Measurements from ENCODE around the gene GPAT3. TPM values are rescaled to one million over a fixed set of nuclear protein-coding genes. Genes with fewer than 3 reads are reported as not detected.

The GPAT3 gene
- total and polyA plus RNA-seq, 2 of the 8 experiments (the other 6 are each of a cell fraction or from before 2014, with no cell fraction given), result 0.23 to 2.0 TPM

GRCh38 chr4:83542225-83542624, 6.3 kb downstream of the GPAT3 start:
- Histone ChIP-seq H2BK12ac (ENCODE audit: low read depth, low read length) (no peak overlapping the region), H3K23me2 (ENCODE audit: low read depth, low read length) (no peaks in the 10 kb centered on the region), H4K91ac (replicated peaks; ENCODE audit: insufficient read length, low read length) (no peak overlapping the region), H3K23ac (ENCODE audit: insufficient read length) (no peak overlapping the region), H3K27me3 (replicated peaks in 1 of 4; ENCODE audit: control insufficient read depth in 3 of 4, extremely low read depth in 1 of 4, insufficient read depth in 3 of 4, low read length in 3 of 4) (peaks cover 1 to 16% (median 8%) of the 10 kb centered on the region in 4 experiments), H3K4me1 (replicated peaks in 1 of 4; ENCODE audit: control insufficient read depth in 3 of 4, insufficient read depth in 4 of 4, low read length in 3 of 4) (no peaks in the 10 kb centered on the region), H3K9ac (replicated peaks in 1 of 4; ENCODE audit: extremely low read depth in 1 of 4, low read depth in 3 of 4, low read length in 3 of 4) (no peak overlapping the region), H3K4me3 (ENCODE audit: extremely low read depth in 1 of 4, insufficient read depth in 2 of 4, low read depth in 3 of 4, low read length in 4 of 4) (no peak overlapping the region), H2AFZ (ENCODE audit: low read length) (no peak overlapping the region), H3K27ac (ENCODE audit: low read depth, low read length) (no peak overlapping the region), H3K79me1 (ENCODE audit: low read depth, low read length) (no peaks in the 10 kb centered on the region), H2AK5ac (ENCODE audit: low read depth, low read length) (no peak overlapping the region), H3K4me2 (ENCODE audit: insufficient read depth in 1 of 2, low read depth in 2 of 2, low read length in 2 of 2) (no peak overlapping the region), H4K8ac (ENCODE audit: extremely low read depth, insufficient read depth, low read length) (no peak overlapping the region), H4K20me1 (replicated peaks in 1 of 2; ENCODE audit: control insufficient read depth in 1 of 2, insufficient read depth in 2 of 2, low read length in 2 of 2) (no peaks in the 10 kb centered on the region), H3K36me3 (ENCODE audit: control insufficient read depth in 2 of 4, insufficient read depth in 4 of 4, low read length in 3 of 4) (no peaks in the 10 kb centered on the region), H3K18ac (ENCODE audit: extremely low read depth, low read length) (no peak overlapping the region), H2BK120ac (replicated peaks; ENCODE audit: low read depth, low read length) (no peak overlapping the region), H2BK20ac (ENCODE audit: low read length) (no peak overlapping the region), H2BK5ac (ENCODE audit: low read depth, low read length) (no peak overlapping the region), H2BK15ac (ENCODE audit: low read length) (no peak overlapping the region), H3K79me2 (ENCODE audit: control insufficient read depth in 1 of 2, insufficient read depth in 2 of 2, low read length in 2 of 2) (no peaks in the 10 kb centered on the region; a peak in 1 of 4 replicates), H3K4ac (replicated peaks; ENCODE audit: insufficient read length, low read depth, low read length) (no peak overlapping the region), H4K5ac (ENCODE audit: insufficient read length, low read depth, low read length) (no peak overlapping the region), H3K14ac (ENCODE audit: insufficient read length) (no peak overlapping the region), H3K9me3 (ENCODE audit: insufficient read depth in 2 of 2, low read depth in 1 of 2, low read length in 1 of 2) (peaks cover 0 to 3% of the 10 kb centered on the region in 2 experiments; a peak in 1 of 4 replicates), H3K56ac (replicated peaks; ENCODE audit: insufficient read length, low read depth, low read length) (no peak overlapping the region)
- POLR2A ChIA-PET (ENCODE audit: partially characterized antibody), result no interaction called here
- DNase-seq (ENCODE audit: low read depth in 1 of 2, low spot score in 2 of 2), result no peak
- CTCF ChIA-PET (ENCODE audit: partially characterized antibody), result interaction anchor here (1.2 to 2.4 kb wide), 2 partner anchors 32 to 50 kb away, joined by 3 to 8 read pairs; no protein-coding TSS in a partner anchor
- no peak for FAIRE-seq
- TF ChIP-seq TEAD4 (IDR thresholded peaks at IDR 0.05; ENCODE audit: low read depth, low read length) (no peak), CBX8 (IDR thresholded peaks at IDR 0.05; ENCODE audit: borderline replicate concordance, low read depth, low read length) (no peak), MAFK (IDR thresholded peaks at IDR 0.05; ENCODE audit: low read depth, low read length) (no peak), RXRA (IDR thresholded peaks at IDR 0.05; ENCODE audit: insufficient read depth, low read depth, low read length) (no peak), SUZ12 (IDR thresholded peaks at IDR 0.05; ENCODE audit: low read length) (no peak), CHD1 (IDR thresholded peaks at IDR 0.05; ENCODE audit: low read depth, low read length) (no peak), HDAC6 (IDR thresholded peaks at IDR 0.05; ENCODE audit: low read depth, low read length) (no peak), NRF1 (IDR thresholded peaks at IDR 0.05; ENCODE audit: low read depth, low read length) (no peak), SIRT6 (IDR thresholded peaks at IDR 0.05; ENCODE audit: low read length) (no peak), JUN (IDR thresholded peaks at IDR 0.05; ENCODE audit: low read depth, low read length) (no peak), CBX5 (IDR thresholded peaks at IDR 0.05; ENCODE audit: low read depth, low read length) (no peak), CEBPB (IDR thresholded peaks at IDR 0.05; ENCODE audit: low read depth, low read length) (no peak)
- WGBS, 2 experiments (ENCODE audit: extremely low coverage in 1 of 2, insufficient coverage in 1 of 2, insufficient read length in 1 of 2, insufficient replicate concordance in 2 of 2, low coverage in 1 of 2, low lambda C conversion rate in 2 of 2, missing lambda C conversion rate in 1 of 2), result 95% methylated on average over 5 of the region's 5 CpGs; no CpG with 5 or more reads in 1 of the 2 experiments

Data from H1 (cell line).